ENCODE measurements around the gene S100A14.

DNA sequence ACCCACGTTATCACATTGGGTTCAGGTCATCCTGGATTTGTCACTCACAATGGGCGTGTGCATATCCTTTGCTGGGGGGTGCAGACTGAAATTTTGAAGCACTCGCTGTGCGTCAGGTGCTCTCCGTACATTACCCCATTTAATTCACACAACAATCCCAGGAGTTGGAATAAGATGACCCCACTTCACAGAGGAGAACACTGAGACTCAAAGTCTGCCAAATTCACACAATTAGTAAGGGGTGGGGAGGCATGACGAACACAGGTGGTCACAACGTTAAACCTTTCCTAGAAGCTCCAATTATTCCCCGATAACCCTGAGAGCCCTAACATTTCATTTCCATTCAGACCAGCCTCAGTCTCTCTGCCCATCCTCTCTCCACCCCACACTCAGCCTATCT, 46.7 kb downstream of the S100A14 start:
- TF ChIP-seq EZH2 (IDR thresholded peaks at IDR 0.05; ENCODE audit: insufficient read depth, poor library complexity, severe bottlenecking) (no peak), EZH2phosphoT487 (IDR thresholded peaks at IDR 0.05; ENCODE audit: insufficient read depth, low read depth) (no peak)

Data from GM23248 (cell line).